Endothelial cell (in vitro differentiated cells): ENCODE measurements around the gene SSC5D. TPM values are rescaled to one million over a fixed set of nuclear protein-coding genes. Genes with fewer than 3 reads are reported as not detected.
"Not testable (repeated sequence)": the region's sequence is repeated elsewhere in the genome, so short reads cannot be mapped to it uniquely, and the experiment has no call there.

Experiments
- DNase-seq: peaks from one replicate; pipeline ENCODE4 v3.0.0; 2021; ENCODE audit warnings: low spot score
- H3K27ac Mint-ChIP-seq: one replicate; pipeline ENCODE4 v1.8.0; 2021; ENCODE audit warnings: mixed read lengths, inconsistent platforms; ENCODE audit not compliant: unreplicated experiment
- H3K27me3 Mint-ChIP-seq: one replicate; pipeline ENCODE4 v1.8.0; 2021; ENCODE audit warnings: mild to moderate bottlenecking, moderate library complexity, mixed read lengths, inconsistent platforms; ENCODE audit not compliant: unreplicated experiment
- H3K36me3 Mint-ChIP-seq: one replicate; pipeline ENCODE4 v1.8.0; 2021; ENCODE audit warnings: mild to moderate bottlenecking, low read depth, mixed read lengths, inconsistent platforms; ENCODE audit not compliant: unreplicated experiment
- H3K4me1 Mint-ChIP-seq: one replicate; pipeline ENCODE4 v1.8.0; 2021; ENCODE audit warnings: mild to moderate bottlenecking, mixed read lengths, inconsistent platforms; ENCODE audit not compliant: unreplicated experiment
- H3K4me3 Mint-ChIP-seq: one replicate; pipeline ENCODE4 v1.8.0; 2021; ENCODE audit warnings: mild to moderate bottlenecking, mixed read lengths, inconsistent platforms; ENCODE audit not compliant: unreplicated experiment
- H3K9me3 Mint-ChIP-seq: one replicate; pipeline ENCODE4 v1.8.0; 2021; ENCODE audit warnings: mixed read lengths, inconsistent platforms; ENCODE audit not compliant: unreplicated experiment
- total RNA-seq: library from RNA; stranded (reverse); fragmentation: NEBNext Ultra II Directional; extraction: Animal tissue kit (Norgen Biotek cat#: 25700); gene quantifications from one replicate; pipeline ENCODE4 v1.2.1, GENCODE V29; 2021; ENCODE audit not compliant: unreplicated experiment
- TF ChIP-seq, protein P1 (sequence below): fragments of 200-600 bp; sonication (generic); IDR thresholded peaks from one replicate; pipeline ENCODE4 v1.5.0; 2021; ENCODE audit warnings: antibody characterized with exemption; ENCODE audit not compliant: unreplicated experiment

Gene SSC5D
- total RNA-seq, 1 donor from 2014 or later: 0.95 TPM

- Mint-ChIP-seq H3K4me3 (no peak overlapping the region), H3K27me3 (no peaks in the 10 kb centered on the region), H3K9me3 (no peaks in the 10 kb centered on the region), H3K27ac (no peak overlapping the region), H3K4me1 (no peaks in the 10 kb centered on the region), H3K36me3 (no peaks in the 10 kb centered on the region)
- TF ChIP-seq, protein P1, sequence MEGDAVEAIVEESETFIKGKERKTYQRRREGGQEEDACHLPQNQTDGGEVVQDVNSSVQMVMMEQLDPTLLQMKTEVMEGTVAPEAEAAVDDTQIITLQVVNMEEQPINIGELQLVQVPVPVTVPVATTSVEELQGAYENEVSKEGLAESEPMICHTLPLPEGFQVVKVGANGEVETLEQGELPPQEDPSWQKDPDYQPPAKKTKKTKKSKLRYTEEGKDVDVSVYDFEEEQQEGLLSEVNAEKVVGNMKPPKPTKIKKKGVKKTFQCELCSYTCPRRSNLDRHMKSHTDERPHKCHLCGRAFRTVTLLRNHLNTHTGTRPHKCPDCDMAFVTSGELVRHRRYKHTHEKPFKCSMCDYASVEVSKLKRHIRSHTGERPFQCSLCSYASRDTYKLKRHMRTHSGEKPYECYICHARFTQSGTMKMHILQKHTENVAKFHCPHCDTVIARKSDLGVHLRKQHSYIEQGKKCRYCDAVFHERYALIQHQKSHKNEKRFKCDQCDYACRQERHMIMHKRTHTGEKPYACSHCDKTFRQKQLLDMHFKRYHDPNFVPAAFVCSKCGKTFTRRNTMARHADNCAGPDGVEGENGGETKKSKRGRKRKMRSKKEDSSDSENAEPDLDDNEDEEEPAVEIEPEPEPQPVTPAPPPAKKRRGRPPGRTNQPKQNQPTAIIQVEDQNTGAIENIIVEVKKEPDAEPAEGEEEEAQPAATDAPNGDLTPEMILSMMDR: no peak
- no peak for DNase-seq
Observed at GRCh38 chr19:55527197-55528029, 39.2 kb downstream of the SSC5D start.

DNA sequence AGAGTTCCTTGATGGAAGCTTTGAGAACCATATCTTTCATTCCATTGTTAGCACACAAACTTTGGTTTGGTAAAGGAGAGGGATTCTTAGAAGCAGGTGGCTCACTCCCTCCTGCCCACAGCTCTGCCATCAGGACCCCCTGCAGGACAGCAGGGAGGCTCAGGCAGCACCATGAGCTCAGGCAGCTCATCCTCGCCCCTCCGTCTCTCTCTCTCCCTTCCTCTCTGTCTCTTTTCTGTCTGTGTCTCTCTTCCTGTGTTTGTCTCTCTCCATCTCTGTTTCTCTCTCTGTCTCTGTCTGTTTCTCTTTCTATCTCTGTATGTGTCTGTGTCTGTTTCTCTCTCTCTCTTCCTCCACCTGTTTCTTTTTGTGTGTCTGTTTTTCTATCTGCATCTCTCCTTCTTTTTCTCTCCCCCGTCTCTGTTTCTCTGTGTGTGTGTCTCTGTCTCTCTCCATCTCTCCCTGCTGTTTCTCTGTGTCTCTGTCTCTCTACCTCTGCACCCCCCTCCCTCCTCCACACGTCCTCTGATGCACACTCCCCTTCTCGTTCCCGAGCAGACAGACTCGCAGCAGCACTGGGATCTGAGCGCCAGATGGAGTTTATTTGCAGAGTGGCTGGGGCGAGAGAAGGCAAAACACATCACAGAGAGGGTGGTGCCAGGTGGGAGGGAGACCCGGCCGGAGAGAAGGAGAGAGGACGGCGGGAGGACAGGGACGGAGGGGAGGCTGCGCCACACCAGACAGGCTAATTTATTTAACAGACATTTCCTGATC lies 40.0 kb downstream of the SSC5D start:
- H3K27ac Mint-ChIP-seq: no peak overlapping the region
- TF ChIP-seq, protein P1: no peak

GRCh38 chr19:55529636-55530234 lies 41.5 kb downstream of the SSC5D start:
- H3K9me3 Mint-ChIP-seq: no peaks in the 10 kb centered on the region
- H3K4me3 Mint-ChIP-seq: no peak overlapping the region
- no peak overlapping the region for H3K27ac Mint-ChIP-seq
- H3K36me3 Mint-ChIP-seq: no peaks in the 10 kb centered on the region
- H3K4me1 Mint-ChIP-seq: no peaks in the 10 kb centered on the region
- no peaks in the 10 kb centered on the region for H3K27me3 Mint-ChIP-seq
- DNase-seq: no peak
- TF ChIP-seq, protein P1: no peak

More for the DNA sequence above, 40.0 kb downstream of the SSC5D start:
- Mint-ChIP-seq H3K4me3 (no peak overlapping the region), H3K36me3 (no peaks in the 10 kb centered on the region), H3K27me3 (no peaks in the 10 kb centered on the region), H3K9me3 (no peaks in the 10 kb centered on the region), H3K4me1 (no peaks in the 10 kb centered on the region)
- no peak for DNase-seq

- no peaks in the 10 kb centered on the region for H3K9me3 Mint-ChIP-seq
- no peak overlapping the region for H3K27ac Mint-ChIP-seq
- H3K36me3 Mint-ChIP-seq: no peaks in the 10 kb centered on the region
- no peaks in the 10 kb centered on the region for H3K4me1 Mint-ChIP-seq
- TF ChIP-seq, protein P1: no peak
- DNase-seq: no peak
- no peak overlapping the region for H3K4me3 Mint-ChIP-seq
- peaks cover 2% of the 10 kb centered on the region for H3K27me3 Mint-ChIP-seq
Observed at GRCh38 chr19:55530996-55531395, 42.8 kb downstream of the SSC5D start.

- not testable (repeated sequence) for H3K36me3 Mint-ChIP-seq, H3K4me3 Mint-ChIP-seq, H3K4me1 Mint-ChIP-seq, H3K27me3 Mint-ChIP-seq, DNase-seq, H3K9me3 Mint-ChIP-seq, H3K27ac Mint-ChIP-seq
Observed at GRCh38 chr19:55534280-55534679, 46.0 kb downstream of the SSC5D start.
